GM18526 (cell line): Measurements from ENCODE around the gene MYT1.

Source experiments
- POLR2A ChIP-seq: IDR thresholded peaks from 3 replicates; pipeline ENCODE4 v1.6.1; 2011; ENCODE audit not compliant: insufficient read length; ENCODE audit errors: extremely low read depth

The MYT1 gene

GRCh38 chr20:64260239-64260638, 96.0 kb downstream of the MYT1 start:
- TF ChIP-seq POLR2A: no peak

GRCh38 chr20:64261138-64261537, 96.9 kb downstream of the MYT1 start:
- TF ChIP-seq POLR2A: no peak

GRCh38 chr20:64264091-64264490, 99.8 kb downstream of the MYT1 start:
- no peak for TF ChIP-seq POLR2A

GRCh38 chr20:64265201-64265600, 100.9 kb downstream of the MYT1 start:
- no peak for TF ChIP-seq POLR2A

- TF ChIP-seq POLR2A: no peak
Measured at GRCh38 chr20:64266988-64267387, 102.7 kb downstream of the MYT1 start.

GRCh38 chr20:64268174-64268573, 103.9 kb downstream of the MYT1 start:
- no peak for TF ChIP-seq POLR2A

- TF ChIP-seq POLR2A: no peak
Measured at GRCh38 chr20:64269604-64270411, 105.6 kb downstream of the MYT1 start.

GRCh38 chr20:64271636-64272035, 107.4 kb downstream of the MYT1 start:
- TF ChIP-seq POLR2A: no peak

- TF ChIP-seq POLR2A: no peak
Measured at GRCh38 chr20:64273109-64273508, 108.9 kb downstream of the MYT1 start.

GRCh38 chr20:64276817-64277216, 112.6 kb downstream of the MYT1 start:
- TF ChIP-seq POLR2A: no peak

GRCh38 chr20:64277571-64278316, 113.5 kb downstream of the MYT1 start:
- no peak for TF ChIP-seq POLR2A

GRCh38 chr20:64278317-64278681, 114.0 kb downstream of the MYT1 start:
- no peak for TF ChIP-seq POLR2A

- TF ChIP-seq POLR2A: no peak
Measured at GRCh38 chr20:64279826-64280459, 115.7 kb downstream of the MYT1 start.

- TF ChIP-seq POLR2A: no peak
Measured at GRCh38 chr20:64280460-64280843, 116.2 kb downstream of the MYT1 start.

- TF ChIP-seq POLR2A: no peak
Measured at GRCh38 chr20:64283646-64284045, 119.4 kb downstream of the MYT1 start.
